Prostate gland (tissue), 2 donors: ENCODE measurements around the gene AGAP9. TPM values are rescaled to one million over a fixed set of nuclear protein-coding genes. Genes with fewer than 3 reads are reported as not detected.

Experiments
- DNase-seq: peaks from one replicate; pipeline ENCODE4 v3.0.0-alpha.2; 2019; ENCODE audit warnings: low spot score
- H3K27ac ChIP-seq, 2 donors: fragments of 200-600 bp; sonication (generic); 2 replicates each; pipeline ENCODE4 v1.5.1; 2017 to 2019
- H3K27me3 ChIP-seq: fragments of 200-600 bp; sonication (generic); replicated peaks from 2 replicates; pipeline ENCODE4 v1.5.1; 2019; ENCODE audit not compliant: insufficient read depth
- H3K36me3 ChIP-seq, 2 donors: fragments of 200-600 bp; sonication (generic); 1 replicate in 1 of 2; 2 replicates in 1 of 2; pipeline versions ENCODE4 v1.5.1 to v1.8.1; 2017 to 2019
- H3K4me1 ChIP-seq: fragments of 200-600 bp; sonication (generic); replicated peaks from 2 replicates; pipeline ENCODE4 v1.5.1; 2019
- H3K4me3 ChIP-seq, 2 donors: fragments of 200-600 bp; sonication (generic); 2 replicates each; pipeline ENCODE4 v1.5.1; 2017 to 2019
- H3K9me3 ChIP-seq: fragments of 200-600 bp; sonication (generic); 2 replicates; pipeline ENCODE4 v1.5.1; 2017
- CTCF ChIP-seq, 4 experiments: fragments of 200-600 bp in 2 of 4; fragments of 450-650 bp in 2 of 4; sonication (generic) in 2 of 4; IDR thresholded peaks; 1 replicate in 3 of 4; 2 replicates in 1 of 4; pipeline ENCODE4 v1.5.1; 2016 to 2019; ENCODE audit warnings: antibody characterized with exemption in 4 of 4, mild to moderate bottlenecking in 2 of 4, moderate library complexity in 2 of 4
- POLR2A ChIP-seq: fragments of 450-650 bp; IDR thresholded peaks from one replicate; pipeline ENCODE4 v1.6.1; 2016; ENCODE audit warnings: antibody characterized with exemption, mild to moderate bottlenecking
- POLR2AphosphoS5 ChIP-seq: sonication (generic); formaldehyde crosslinking; IDR thresholded peaks from one replicate; pipeline ENCODE4 v1.6.1; 2017; ENCODE audit warnings: antibody characterized with exemption
- WGBS: methylation state at CpG from one replicate; pipeline ENCODE4 v1.1.5; 2018; 5-methylcytosine and 5-hydroxymethylcytosine counted together
- intact Hi-C: fragments of 100-400 bp; cut with DNase I; formaldehyde crosslinking; loops from one replicate; pipeline ENCODE4 v1.14.2; 2022
- small RNA-seq, 2 donors: library from RNA; depleted of rRNA; stranded (forward); fragments of <200 nt; gene quantifications; one replicate each; pipeline ENCODE3, GENCODE V24; 2016
- total RNA-seq, 2 donors: library from RNA; depleted of rRNA; stranded (reverse); fragments of >200 nt; gene quantifications; one replicate each; pipeline ENCODE4 v1.1.0, GENCODE V29; 2016

Gene AGAP9
- total RNA-seq, 2 donors from 2014 or later, result 6.8 to 9.5 TPM

- WGBS, result 72% methylated on average over 9 of the region's 10 CpGs
- H3K4me1 ChIP-seq, result no peaks in the 10 kb centered on the region
- H3K27ac ChIP-seq, result no peak overlapping the region
- intact Hi-C loops, result no loop called here
- H3K9me3 ChIP-seq, result no peaks in the 10 kb centered on the region
- DNase-seq, result no peak
- H3K36me3 ChIP-seq, result no peaks in the 10 kb centered on the region
- TF ChIP-seq POLR2AphosphoS5 (no peak), CTCF (IDR thresholded peaks at IDR 0.05) (no peak), POLR2A (no peak)
- no peak overlapping the region for H3K4me3 ChIP-seq
- H3K27me3 ChIP-seq, result no peaks in the 10 kb centered on the region
Measured at GRCh38 chr10:47454008-47454779, 69.2 kb downstream of the AGAP9 start.

- no peak for TF ChIP-seq POLR2AphosphoS5
- TF ChIP-seq CTCF (IDR thresholded peaks at IDR 0.05), result no peak
- no peak for TF ChIP-seq POLR2A
- Histone ChIP-seq H3K4me3 (no peak overlapping the region), H3K36me3 (no peaks in the 10 kb centered on the region), H3K4me1 (no peaks in the 10 kb centered on the region), H3K9me3 (no peaks in the 10 kb centered on the region), H3K27me3 (no peaks in the 10 kb centered on the region), H3K27ac (no peak overlapping the region)
- intact Hi-C loops, result no loop called here
- no peak for DNase-seq
- WGBS, result 68% methylated on average over 7 of the region's 7 CpGs
Measured at GRCh38 chr10:47453141-47454007, 70.1 kb downstream of the AGAP9 start.

GRCh38 chr10:47452495-47453140 lies 70.8 kb downstream of the AGAP9 start:
- Histone ChIP-seq H3K9me3 (no peaks in the 10 kb centered on the region), H3K27me3 (no peaks in the 10 kb centered on the region), H3K27ac (no peak overlapping the region), H3K36me3 (no peaks in the 10 kb centered on the region), H3K4me3 (no peak overlapping the region), H3K4me1 (no peaks in the 10 kb centered on the region)
- TF ChIP-seq POLR2A, result no peak
- 60% methylated on average over 11 of the region's 11 CpGs for WGBS
- intact Hi-C loops, result no loop called here
- DNase-seq, result no peak

- Histone ChIP-seq H3K27ac (no peak overlapping the region), H3K27me3 (no peaks in the 10 kb centered on the region), H3K4me3 (no peak overlapping the region), H3K4me1 (no peaks in the 10 kb centered on the region), H3K36me3 (no peaks in the 10 kb centered on the region), H3K9me3 (no peaks in the 10 kb centered on the region)
- no peak for DNase-seq
- WGBS, result 80% methylated on average over 7 of the region's 7 CpGs
- intact Hi-C loops, result no loop called here
- TF ChIP-seq POLR2AphosphoS5 (no peak), POLR2A (no peak), CTCF (IDR thresholded peaks at IDR 0.05) (no peak)
Measured at GRCh38 chr10:47451998-47452494, 71.4 kb downstream of the AGAP9 start.

Small RNA genes lying within 50 kb of the gene (small RNA-seq; reads per million reads assigned to genes)
- gene AL591684.3 (0 reads per million in 2 donors), gene RNA5SP312 (0 reads per million in 2 donors)

Other genes with a start within 250 kb of the AGAP9 start
- 10 to 100 TPM in 1 of 2 donors, under 1 TPM in 1; 0.32 to 28.0 TPM for gene GDF10, start 223.4 kb downstream of the AGAP9 start, total RNA-seq
- not detected for gene GDF2, start 201.2 kb downstream of the AGAP9 start, total RNA-seq
- not detected for gene RBP3, start 175.3 kb downstream of the AGAP9 start, total RNA-seq
- gene ZNF488, start 139.3 kb downstream of the AGAP9 start, total RNA-seq, result 1 to 10 TPM; 1.5 to 1.9 TPM
- gene ANXA8, start 39.5 kb downstream of the AGAP9 start, total RNA-seq, result 10 to 100 TPM in 1 of 2 donors, 1 to 10 TPM in 1; 8.2 to 13.9 TPM
- gene FAM25G, start 31.9 kb downstream of the AGAP9 start, total RNA-seq, result not detected
- 1 to 10 TPM; 3.0 to 4.6 TPM for gene SYT15B, start 240.0 kb upstream of the AGAP9 start, total RNA-seq